ENCODE measurements around the gene TMEM43.
A peak's percentile ranks its signal among the peaks of the same experiment; 100 is the strongest.
"Not testable (repeated sequence)": the region's sequence is repeated elsewhere in the genome, so short reads cannot be mapped to it uniquely, and the experiment has no call there.

Gene TMEM43, protein sequence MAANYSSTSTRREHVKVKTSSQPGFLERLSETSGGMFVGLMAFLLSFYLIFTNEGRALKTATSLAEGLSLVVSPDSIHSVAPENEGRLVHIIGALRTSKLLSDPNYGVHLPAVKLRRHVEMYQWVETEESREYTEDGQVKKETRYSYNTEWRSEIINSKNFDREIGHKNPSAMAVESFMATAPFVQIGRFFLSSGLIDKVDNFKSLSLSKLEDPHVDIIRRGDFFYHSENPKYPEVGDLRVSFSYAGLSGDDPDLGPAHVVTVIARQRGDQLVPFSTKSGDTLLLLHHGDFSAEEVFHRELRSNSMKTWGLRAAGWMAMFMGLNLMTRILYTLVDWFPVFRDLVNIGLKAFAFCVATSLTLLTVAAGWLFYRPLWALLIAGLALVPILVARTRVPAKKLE

DNA sequence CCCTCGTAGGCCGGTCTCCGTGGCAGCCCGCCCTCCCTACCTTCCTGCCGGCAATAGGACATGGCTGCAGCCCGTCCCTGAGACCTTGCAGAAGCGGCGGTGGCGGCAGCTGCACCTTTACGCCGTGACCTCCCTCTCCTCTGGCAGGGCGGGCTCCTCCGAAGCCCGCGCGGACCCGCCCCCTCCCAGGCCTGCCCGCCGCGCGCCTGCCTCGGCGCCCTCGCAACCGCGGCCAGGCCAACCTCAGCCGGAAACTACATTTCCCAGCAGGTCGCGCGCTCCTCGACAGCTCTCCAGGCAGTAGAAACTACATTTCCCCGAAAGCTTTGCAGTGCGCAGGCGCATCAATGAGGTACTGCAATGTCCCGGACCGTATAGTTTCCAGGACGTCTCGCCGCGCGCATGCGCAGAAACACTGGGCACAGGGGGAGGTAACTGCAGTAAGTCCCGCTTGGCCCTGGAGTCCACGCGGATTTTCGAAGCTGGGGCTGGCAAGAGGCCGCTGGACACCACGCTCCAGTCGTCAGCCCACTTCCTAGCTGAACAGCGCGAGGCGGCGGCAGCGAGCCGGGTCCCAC, at the start of gene TMEM43, which contains the start of gene CHCHD4:
TMEM43 (plus strand) TSS at position 438 of the 578 bp plus-strand sequence. CDS start 142 bp downstream, outside the sequence.
CHCHD4 (minus strand) TSS at position 256 of the 578 bp plus-strand sequence; CDS start at position 62, 194 bp downstream.
- ATAC-seq, result peak; percentile 89 to 92

DNA sequence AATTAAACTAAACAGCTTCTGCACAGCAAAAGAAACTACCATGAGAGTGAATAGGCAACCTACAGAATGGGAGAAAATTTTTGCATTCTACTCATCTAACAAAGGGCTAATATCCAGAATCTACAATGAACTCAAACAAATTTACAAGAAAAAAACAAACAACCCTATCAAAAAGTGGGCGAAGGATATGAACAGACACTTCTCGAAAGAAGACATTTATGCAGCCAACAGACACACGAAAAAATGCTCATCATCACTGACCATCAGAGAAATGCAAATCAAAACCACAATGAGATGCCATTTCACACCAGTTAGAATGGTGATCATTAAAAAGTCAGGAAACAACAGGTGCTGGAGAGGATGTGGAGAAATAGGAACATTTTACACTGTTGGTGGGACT, 49.6 kb upstream of the TMEM43 start:
- ATAC-seq, result not testable (repeated sequence)

DNA sequence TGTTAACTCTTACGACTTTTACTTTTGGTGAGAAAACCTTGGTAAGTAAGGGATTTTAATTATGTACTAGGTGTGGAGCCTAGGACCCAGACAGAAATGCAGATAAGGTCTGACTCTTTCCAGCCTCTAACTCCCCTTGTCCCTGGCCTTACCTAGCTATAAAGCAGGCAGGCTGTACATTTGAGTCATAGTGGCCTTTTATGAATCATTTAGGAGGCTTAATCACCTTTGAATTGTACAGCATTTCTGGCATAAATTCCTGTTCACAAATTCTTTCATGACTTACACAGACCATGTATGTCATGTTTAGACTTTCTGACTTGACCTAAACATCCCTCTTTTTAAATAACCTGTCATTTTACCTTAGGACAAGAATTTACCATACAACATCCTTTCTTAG, 47.5 kb upstream of the TMEM43 start:
- peak; percentile 41 to 54 for ATAC-seq

DNA sequence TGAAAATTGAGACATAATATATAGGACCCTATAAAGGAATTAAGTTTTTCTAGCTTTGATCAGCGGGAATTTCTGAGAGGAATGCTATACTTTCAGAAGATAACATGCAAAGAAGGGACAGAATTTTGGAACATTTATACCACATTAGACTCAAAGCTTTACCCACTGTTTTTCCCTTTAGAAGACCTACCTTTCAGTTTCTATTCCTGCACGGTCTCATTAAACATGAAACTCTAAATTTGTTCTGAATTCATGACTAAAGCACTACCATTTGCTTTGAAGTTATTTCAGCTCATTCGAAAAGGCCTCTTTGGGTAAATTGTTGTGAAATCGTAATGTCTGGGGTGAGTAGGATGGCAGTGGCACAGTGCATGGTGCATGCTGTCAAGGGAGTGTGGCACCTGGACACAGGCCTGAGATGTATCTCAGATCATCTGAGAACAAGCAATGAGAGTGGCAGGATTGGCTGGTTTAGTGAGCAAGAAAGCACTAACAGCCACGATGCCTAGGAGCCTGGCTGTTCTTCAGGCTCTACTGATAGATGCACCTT, 42.7 kb upstream of the TMEM43 start:
- ATAC-seq, result peak; percentile 92 to 93

DNA sequence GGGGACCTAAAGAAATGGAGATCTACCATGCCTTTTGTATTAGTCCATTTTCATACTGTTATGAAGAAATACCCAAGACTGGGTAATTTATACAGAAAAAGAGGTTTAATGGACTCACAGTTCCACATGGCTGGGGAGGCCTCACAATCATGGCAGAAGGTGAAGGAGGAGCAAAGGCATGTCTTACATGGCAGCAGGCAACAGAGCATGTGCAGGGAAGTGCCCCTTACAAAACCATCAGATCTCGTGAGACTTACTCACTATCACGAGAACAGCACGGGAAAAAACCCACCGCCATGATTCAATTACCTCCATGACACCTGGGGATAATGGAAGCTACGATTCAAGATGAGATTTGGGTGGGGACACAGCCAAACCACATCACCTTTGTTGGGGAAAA, 37.4 kb upstream of the TMEM43 start:
- ATAC-seq, result not testable (repeated sequence)

DNA sequence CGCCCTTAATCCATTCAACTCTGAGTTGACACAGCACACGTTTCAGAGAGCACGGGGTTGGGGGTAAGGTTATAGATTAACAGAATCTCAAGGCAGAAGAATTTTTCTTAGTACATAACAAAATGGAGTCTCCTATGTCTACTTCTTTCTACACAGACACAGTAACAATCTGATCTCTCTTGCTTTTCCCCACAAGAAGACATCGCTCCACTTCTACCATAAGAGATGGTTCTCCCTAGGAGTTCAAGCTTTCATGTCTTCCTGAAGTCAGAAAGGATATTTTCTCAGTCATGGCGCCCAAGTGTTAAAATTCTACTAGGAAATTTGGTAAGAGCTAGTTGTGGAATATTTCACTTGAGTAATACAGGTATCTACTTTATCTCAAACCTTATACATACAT, 32.9 kb upstream of the TMEM43 start:
- not testable (repeated sequence) for ATAC-seq

DNA sequence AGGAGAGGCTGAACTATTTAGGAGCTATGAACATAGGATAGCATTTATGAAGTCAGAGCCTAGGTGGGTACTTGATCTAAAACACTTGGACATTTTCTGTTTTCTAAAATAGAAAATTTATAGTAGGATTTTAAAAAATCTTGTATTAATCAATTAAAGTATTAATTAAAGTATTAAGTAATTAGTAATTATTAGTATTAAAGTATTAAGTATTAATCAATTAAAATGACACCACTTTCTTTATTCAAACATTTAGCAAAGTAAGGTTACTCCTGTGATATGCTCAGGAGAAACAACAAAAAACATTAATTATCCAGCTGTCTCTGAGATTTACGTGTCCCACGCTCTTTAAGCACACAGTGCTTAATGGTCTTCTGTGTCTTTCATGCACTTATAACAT, 32.4 kb upstream of the TMEM43 start:
- ATAC-seq, result no peak

DNA sequence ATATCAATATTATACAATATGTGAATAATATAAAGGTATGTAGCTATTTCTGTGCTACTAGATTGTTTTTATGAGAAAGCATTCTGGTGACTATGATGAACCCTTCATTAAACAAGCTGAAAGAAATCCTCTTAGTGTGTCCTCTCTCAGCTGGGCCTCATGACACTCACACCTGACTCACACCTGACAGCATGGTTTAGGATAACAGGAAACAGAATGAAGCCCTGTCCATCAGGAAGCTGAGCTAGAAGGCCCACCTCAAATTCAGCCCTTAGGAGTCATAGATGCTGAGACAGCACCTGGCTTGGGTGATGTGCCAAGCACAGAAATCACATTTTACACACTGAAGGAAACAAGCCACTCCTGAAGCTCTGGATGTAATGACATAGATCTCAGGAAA, 31.0 kb upstream of the TMEM43 start:
- ATAC-seq, result no peak

DNA sequence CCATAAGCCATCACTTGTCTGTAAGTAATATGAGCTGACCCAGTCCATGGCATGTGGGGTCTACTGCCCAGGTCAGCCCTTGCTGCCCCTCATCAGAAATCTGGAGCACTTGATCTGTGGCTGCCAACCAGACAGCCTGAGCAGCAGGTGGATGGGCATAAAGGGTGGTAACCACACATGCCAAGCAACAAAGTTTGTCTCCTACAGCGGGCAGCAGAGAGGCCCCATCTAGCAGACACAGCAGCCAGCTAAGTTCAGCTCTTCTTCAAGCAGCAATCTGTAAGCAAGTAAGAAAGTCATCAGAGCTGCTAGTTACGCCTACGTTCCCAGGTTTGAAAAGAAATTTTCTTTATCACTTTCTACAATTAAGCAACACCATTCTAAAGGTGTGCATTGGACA, 28.1 kb upstream of the TMEM43 start:
- no peak for ATAC-seq

DNA sequence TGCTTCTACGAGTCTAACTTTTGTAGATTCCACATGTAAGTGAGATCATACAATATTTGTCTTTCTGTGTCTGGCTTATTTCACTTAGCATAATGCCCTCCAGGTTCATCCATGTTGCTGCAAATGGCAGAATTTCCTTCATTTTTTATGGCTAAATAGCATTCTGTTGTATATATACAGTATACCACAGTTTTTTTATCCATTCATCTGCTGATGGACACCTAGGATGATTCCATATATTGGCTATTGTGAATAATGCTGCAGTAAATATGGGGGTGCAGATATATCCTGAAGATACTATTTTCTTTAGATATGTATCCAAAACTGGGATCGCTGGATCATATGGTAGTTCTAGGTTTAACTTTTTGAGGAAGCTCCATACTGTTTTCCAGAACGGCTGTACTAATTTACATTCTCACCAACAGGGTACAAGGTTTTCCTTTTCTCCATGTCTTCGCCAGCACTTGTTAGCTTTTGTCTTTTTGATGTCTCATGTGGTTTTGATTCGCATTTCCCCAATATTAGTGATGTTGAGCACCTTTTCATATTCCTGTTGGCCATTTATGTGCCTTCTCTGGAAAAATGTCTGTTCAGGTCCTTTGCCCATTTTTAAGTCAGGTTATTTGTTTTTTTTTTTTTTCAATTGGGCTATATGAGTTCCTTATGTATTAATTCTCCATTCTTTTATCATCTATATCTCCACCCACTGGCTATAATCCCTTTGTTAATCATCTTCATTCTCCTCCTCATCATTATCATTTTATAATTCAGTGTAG, 27.0 kb upstream of the TMEM43 start:
- no peak for ATAC-seq

DNA sequence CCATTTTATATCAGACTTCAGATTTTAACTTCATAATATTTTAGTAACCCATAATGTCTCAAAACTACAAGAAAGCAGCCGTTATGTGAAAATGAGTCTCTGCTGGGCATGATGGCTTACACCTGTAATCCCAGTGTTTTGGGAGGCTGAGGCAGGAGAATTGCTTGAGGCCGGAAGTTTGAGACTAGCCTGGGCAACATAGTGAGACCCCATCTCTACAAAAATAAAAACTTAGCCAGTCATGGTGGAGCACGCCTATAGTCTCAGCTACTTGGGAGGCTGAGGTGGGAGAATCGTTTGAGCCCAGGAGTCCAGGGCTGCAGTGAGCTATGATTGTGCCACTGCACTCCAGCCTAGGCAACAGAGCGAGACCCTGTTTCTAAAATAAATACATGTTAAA, 15.0 kb upstream of the TMEM43 start:
- not testable (repeated sequence) for ATAC-seq

DNA sequence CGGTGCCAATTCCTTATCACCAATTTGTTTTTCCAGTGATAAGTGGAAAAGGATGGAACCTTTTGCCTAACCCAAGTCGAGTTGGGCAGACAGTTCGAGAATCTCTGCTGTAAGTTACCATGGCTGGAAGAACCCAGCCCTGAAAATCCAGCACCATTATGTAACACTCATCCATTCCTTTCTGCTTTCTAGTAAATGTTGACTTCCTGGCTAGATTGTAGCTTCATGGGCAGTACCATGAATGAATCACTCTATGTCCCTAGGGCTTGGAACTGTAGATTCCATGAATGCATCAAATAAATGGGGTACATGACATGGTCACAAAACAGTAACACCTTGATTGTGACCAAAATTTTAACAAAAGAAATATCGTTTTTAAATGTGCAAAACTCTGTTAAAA, 14.2 kb upstream of the TMEM43 start:
- ATAC-seq, result no peak

DNA sequence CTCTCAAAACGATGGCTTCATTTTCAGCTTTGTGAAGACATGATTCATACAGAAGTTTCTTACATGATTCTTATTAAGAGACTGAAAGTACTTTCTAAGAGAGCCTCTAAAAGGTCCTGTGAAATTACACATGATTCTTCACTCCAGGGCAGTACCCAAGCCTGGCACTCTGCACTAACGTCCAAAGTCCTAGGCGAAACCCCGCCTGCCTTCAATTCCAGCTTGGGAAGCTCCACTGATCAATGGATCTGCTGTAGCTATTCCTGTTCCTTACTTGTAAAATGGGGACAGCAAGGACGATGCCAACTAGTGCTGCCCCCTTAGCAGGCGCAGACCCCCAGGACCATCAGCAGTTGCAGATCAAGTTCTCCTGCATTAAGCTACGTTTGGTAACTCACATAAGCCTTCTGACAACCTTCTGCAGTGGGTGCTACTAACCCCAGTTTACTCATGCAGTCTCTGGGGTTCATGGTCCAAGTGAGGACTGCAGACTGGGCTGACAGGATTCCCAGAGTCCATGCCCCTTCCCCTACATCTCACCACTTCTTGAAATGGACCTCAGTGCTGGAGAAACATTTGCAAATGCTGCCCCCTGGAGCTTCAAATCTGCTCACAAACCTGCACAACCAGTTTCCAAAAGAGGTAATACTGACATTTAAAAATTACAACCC, 10.8 kb upstream of the TMEM43 start:
- ATAC-seq, result no peak

DNA sequence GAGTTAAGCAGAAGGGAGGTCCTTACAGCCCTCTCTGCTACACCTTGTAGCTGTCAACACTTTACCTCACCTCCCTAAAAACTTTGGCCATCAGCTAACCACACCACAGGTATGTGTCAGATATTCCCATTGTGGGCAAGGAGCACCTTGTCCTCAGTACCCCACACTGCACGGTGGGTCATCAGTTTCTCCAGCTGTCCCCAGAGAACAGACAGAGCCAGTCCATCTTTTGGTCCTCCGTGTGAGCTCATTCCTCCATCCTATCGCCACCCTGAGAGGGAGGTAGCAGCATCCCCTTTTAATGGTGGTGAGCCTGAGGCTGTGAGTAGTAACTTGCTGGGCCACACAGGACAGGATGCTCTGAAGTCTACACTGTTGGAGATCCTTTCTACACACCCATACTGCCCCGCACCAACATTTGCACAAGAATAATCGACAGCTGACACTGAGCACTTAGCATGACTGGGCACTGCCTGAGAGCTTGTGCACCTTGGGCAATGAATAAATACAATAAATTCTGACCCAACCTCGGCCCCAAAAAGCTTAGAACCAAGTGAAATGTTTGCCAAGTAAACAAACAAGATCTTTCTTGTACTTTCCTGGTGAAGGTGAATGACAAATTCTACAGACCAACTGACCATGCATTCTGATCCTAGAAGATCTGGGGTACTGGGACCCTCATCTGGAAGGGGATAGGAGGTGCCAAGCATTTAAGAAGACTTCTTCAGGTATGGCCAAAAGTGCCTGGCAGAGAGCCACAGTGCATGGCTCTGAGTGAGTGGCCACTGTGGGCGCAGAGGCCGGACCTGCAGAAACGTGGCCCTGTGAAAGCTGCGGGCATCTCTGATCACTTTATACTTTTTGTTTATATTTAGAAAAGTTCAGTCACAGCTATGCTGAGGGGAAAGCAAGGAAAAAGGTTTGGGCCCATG, 7.1 kb upstream of the TMEM43 start:
- ATAC-seq, result no peak

DNA sequence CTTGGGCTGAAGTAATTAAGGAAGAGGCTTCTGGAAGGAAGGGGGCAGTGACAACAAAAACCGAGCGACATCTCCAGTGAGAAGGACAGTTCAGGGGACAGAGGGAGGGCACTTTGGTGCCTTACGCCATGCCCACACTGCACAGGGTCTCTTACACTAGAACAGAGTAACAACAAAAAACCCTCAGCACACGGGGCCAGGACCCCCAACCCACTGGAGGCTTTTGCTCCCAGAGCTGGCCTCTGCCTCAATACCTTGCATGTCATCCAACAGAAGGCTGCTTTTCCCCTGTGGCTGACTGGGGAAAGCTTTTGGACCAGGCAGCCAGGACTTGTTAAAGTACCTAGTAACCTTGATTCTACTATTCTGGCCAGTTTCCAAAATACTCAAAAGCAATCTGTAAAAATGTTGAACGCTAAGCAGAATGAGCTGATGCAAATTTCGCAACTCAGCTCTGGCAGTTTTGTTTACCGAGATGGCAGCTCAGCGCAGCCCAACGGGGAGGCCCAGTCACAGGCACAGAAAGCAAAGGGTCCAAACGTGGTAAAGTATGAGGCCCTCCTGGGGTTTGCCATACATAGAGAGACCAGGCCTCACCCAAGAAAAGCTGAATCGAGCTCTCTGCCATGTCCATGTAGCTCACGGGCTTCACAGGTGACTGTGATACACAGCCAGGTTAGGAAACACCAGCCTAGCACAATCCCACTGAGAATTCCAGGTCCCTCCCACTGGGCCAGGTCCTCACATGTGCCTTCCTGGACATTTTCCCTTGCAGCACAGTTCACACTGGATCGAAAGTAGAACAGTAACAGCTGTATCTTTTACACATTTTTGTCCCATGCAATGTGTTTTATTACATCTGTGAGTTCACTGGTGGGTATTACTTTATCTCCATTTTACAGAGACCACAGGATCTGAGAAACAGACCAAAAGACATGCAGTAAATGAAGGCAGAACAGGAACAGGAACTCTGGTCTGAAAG, 6.2 kb upstream of the TMEM43 start:
- no peak for ATAC-seq

DNA sequence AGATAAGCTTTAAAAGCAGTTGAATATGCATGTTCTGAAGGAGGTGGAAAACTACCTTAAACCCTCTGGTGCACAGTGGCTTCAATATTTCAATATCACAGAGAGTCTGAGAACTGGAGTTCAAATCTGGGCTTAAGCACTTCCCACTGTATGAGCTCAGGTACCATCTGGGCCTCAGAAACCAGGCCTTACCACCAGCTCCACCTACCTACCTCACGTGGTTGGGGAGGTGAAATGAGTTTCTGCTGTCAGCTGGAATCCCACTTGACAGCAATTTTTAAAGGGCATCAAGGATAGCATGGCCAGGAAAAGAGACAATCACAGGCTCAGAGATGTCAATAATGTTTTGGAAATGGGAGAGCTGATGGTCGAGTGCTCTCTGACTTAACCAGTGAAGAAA, 5.2 kb upstream of the TMEM43 start:
- ATAC-seq, result no peak

DNA sequence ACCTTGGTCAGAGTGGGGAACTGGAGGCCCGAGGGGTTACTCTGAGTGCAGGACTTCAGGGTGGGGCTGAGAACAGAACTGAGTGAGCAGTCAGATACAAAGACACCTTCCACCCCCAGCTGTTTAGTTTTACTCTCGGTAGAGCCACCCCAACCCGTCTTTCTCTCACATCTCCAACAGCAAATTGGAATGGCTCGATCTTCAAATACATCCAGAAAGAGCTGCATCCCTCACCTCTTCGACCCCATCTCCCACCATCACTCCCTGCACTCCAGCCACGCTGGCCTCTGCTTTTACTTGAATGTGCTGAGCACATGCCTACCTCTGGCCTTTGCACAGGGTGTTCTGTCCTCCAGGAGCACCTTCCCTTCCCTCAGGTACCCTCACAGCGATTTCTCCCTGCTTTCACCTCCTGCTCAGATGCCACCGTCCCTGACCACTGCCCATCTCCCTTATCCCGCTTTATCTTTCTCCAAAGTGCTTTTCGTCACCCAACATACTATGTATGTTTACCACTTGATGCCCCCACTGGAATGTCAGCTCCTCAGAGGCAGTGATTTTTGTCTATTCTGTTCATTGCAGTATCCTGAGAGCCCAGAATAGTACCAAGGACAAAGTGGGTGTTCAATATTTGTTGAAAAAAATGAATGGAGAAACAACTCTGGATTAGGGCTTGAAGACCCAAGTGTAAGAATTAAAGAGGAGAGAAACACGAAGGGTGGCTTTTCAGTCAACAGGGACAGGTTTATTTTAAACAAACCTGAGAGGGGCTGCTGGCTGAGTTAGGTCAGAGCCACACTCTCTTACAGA, 4.5 kb upstream of the TMEM43 start:
- ATAC-seq, result no peak

DNA sequence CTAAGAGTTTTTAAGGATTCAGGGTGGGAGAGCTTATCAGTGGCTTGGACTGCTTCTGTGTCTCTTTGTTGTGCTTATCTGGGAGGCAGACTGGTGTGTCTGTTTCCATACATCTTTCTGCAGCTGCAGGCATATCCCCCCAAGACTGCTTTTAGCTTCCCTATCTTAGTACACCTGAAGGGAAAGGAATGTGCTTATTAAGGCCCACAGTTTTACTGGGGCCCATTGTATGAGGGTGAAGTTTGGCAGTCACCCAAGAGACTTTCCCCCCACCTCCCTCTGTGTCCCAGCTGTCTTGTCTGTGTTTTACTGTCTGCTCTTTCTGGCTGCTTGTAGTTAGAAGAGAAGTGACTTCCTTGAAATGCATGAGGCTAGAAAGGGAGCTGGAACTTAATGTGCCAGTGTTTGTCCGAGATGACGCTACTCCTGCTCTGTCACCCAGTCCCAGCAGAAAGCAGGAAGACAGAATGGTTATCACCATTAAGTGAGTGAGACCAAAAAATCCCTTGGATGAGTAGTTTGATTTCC, 3.9 kb upstream of the TMEM43 start:
- ATAC-seq, result not testable (repeated sequence)

DNA sequence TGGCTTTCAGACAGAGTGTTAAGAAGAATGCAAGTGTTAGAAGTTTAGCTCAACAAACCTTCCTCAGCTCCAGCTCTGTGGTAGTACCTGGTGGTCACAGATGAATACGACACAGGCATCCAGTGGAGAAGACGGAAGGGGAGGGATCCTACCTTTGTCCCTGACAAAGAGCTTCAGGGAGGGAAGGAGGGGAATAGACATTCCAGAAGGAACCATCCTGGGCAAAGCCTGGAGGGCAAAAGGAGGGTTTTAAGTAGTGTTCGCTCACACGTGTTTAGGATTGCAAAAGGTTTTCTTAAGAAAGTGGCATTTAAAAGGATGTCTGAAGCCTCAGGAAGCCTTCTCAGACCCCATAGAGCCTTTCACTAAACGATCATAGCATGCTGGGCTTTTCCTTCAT, 3.0 kb upstream of the TMEM43 start:
- ATAC-seq, result no peak

All from activated CD4-positive, CD25-positive, alpha-beta regulatory T cell treated with anti-CD3 and anti-CD28 coated beads, Interleukin-2, amount 50 U/mL, for 24 hours (primary cell).